Stomach (tissue), 4 donors: Measurements from ENCODE around the gene VPS4B.

Source experiments
- EP300 ChIP-seq: sonication (generic); formaldehyde crosslinking; IDR thresholded peaks from one replicate; pipeline ENCODE4 v1.6.1; 2017; ENCODE audit warnings: antibody characterized with exemption
- POLR2A ChIP-seq, 4 donors: fragments of 450-650 bp; IDR thresholded peaks; one replicate each; pipeline ENCODE4 v1.6.1; 2016; ENCODE audit warnings: antibody characterized with exemption in 4 of 4, control low read depth in 2 of 4, mild to moderate bottlenecking in 1 of 4, moderate library complexity in 1 of 4
- POLR2AphosphoS5 ChIP-seq, 3 donors: sonication (generic); formaldehyde crosslinking; IDR thresholded peaks; one replicate each; pipeline ENCODE4 v1.6.1; 2016; ENCODE audit warnings: antibody characterized with exemption in 3 of 3
- TF ChIP-seq, protein P1 (sequence below), 7 experiments: fragments of 450-650 bp in 4 of 7; fragments of 200-600 bp in 3 of 7; sonication (generic) in 3 of 7; IDR thresholded peaks; one replicate each; pipeline ENCODE4 v1.5.1; 2016 to 2019; ENCODE audit warnings: antibody characterized with exemption in 7 of 7, control low read depth in 2 of 7, mild to moderate bottlenecking in 1 of 7

DNA sequence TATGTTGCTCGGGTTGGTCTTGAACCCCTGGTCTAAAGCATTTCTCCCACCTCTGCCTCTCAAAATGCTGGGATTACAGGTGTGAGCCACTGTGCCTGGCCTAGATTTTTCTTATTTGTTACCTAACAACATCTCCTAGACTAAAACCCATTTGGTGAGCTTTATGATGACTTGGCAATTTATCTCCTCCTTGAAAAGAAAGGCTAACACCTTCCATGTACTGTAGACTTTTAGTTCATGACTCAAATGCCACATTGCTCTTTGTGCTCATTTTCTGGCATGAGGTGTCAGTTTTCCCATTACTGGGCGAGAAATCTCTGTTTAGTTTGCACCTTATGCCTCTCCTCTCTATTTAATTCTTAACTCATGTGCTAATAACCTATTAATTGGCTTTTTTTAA lies 42.2 kb upstream of the VPS4B start:
- TF ChIP-seq, protein P1, sequence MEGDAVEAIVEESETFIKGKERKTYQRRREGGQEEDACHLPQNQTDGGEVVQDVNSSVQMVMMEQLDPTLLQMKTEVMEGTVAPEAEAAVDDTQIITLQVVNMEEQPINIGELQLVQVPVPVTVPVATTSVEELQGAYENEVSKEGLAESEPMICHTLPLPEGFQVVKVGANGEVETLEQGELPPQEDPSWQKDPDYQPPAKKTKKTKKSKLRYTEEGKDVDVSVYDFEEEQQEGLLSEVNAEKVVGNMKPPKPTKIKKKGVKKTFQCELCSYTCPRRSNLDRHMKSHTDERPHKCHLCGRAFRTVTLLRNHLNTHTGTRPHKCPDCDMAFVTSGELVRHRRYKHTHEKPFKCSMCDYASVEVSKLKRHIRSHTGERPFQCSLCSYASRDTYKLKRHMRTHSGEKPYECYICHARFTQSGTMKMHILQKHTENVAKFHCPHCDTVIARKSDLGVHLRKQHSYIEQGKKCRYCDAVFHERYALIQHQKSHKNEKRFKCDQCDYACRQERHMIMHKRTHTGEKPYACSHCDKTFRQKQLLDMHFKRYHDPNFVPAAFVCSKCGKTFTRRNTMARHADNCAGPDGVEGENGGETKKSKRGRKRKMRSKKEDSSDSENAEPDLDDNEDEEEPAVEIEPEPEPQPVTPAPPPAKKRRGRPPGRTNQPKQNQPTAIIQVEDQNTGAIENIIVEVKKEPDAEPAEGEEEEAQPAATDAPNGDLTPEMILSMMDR (IDR thresholded peaks at IDR 0.05) = no peak
- TF ChIP-seq EP300 (no peak), POLR2A (IDR thresholded peaks at IDR 0.05) (no peak), POLR2AphosphoS5 (IDR thresholded peaks at IDR 0.05) (no peak)
